ENCODE results near the gene VEGFC. TPM values are rescaled to one million over a fixed set of nuclear protein-coding genes. Genes with fewer than 3 reads are reported as not detected.

VEGFC gene
- total RNA-seq, 1 donor from 2014 or later: 14.2 TPM

GRCh38 chr4:176800891-176801534, 8.3 kb upstream of the VEGFC start:
- H3K4me3 ChIP-seq: no peak overlapping the region
- no peak overlapping the region for H3K27ac ChIP-seq
- no peaks in the 10 kb centered on the region for H3K4me1 ChIP-seq
- no peaks in the 10 kb centered on the region for H3K27me3 ChIP-seq
- intact Hi-C loops (cut with DNase I): no loop called here
- no peaks in the 10 kb centered on the region for H3K9me3 ChIP-seq
- TF ChIP-seq, protein P1, sequence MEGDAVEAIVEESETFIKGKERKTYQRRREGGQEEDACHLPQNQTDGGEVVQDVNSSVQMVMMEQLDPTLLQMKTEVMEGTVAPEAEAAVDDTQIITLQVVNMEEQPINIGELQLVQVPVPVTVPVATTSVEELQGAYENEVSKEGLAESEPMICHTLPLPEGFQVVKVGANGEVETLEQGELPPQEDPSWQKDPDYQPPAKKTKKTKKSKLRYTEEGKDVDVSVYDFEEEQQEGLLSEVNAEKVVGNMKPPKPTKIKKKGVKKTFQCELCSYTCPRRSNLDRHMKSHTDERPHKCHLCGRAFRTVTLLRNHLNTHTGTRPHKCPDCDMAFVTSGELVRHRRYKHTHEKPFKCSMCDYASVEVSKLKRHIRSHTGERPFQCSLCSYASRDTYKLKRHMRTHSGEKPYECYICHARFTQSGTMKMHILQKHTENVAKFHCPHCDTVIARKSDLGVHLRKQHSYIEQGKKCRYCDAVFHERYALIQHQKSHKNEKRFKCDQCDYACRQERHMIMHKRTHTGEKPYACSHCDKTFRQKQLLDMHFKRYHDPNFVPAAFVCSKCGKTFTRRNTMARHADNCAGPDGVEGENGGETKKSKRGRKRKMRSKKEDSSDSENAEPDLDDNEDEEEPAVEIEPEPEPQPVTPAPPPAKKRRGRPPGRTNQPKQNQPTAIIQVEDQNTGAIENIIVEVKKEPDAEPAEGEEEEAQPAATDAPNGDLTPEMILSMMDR (IDR thresholded peaks at IDR 0.05): no peak
- TF ChIP-seq POLR2AphosphoS5 (IDR thresholded peaks at IDR 0.05; ENCODE audit: insufficient read depth in 1 of 2, low read depth in 1 of 2) (no peak), POLR2A (IDR thresholded peaks at IDR 0.05) (no peak)
- H3K36me3 ChIP-seq: no peaks in the 10 kb centered on the region
- DNase-seq (ENCODE audit: extremely low spot score in 2 of 2): no peak

- no peak for TF ChIP-seq POLR2A (IDR thresholded peaks at IDR 0.05)
- TF ChIP-seq POLR2AphosphoS5 (IDR thresholded peaks at IDR 0.05; ENCODE audit: insufficient read depth in 1 of 2, low read depth in 1 of 2): no peak
- TF ChIP-seq, protein P1 (IDR thresholded peaks at IDR 0.05): no peak
- H3K9me3 ChIP-seq: no peaks in the 10 kb centered on the region
- H3K4me3 ChIP-seq: no peak overlapping the region
- H3K36me3 ChIP-seq: no peaks in the 10 kb centered on the region
- H3K27me3 ChIP-seq: no peaks in the 10 kb centered on the region
- no peak overlapping the region for H3K27ac ChIP-seq
- H3K4me1 ChIP-seq: no peaks in the 10 kb centered on the region
- no peak for DNase-seq (ENCODE audit: extremely low spot score in 2 of 2)
- intact Hi-C loops (cut with DNase I): no loop called here
These were observed 6.9 kb upstream of the VEGFC start for GRCh38 chr4:176799653-176800052.

GRCh38 chr4:176798540-176798939, 5.8 kb upstream of the VEGFC start:
- Histone ChIP-seq H3K27me3 (no peaks in the 10 kb centered on the region), H3K4me3 (no peak overlapping the region), H3K36me3 (no peaks in the 10 kb centered on the region), H3K27ac (no peak overlapping the region), H3K4me1 (peaks cover 1% of the 10 kb centered on the region), H3K9me3 (no peaks in the 10 kb centered on the region)
- intact Hi-C loops (cut with DNase I): no loop called here
- TF ChIP-seq POLR2A (IDR thresholded peaks at IDR 0.05): no peak
- TF ChIP-seq, protein P1 (IDR thresholded peaks at IDR 0.05): no peak
- no peak for DNase-seq (ENCODE audit: extremely low spot score in 2 of 2)

GRCh38 chr4:176795441-176795840, 2.7 kb upstream of the VEGFC start:
- Histone ChIP-seq H3K27me3 (no peaks in the 10 kb centered on the region), H3K4me3 (no peak overlapping the region), H3K36me3 (no peaks in the 10 kb centered on the region), H3K4me1 (peaks cover 8% of the 10 kb centered on the region), H3K9me3 (no peaks in the 10 kb centered on the region), H3K27ac (no peak overlapping the region)
- DNase-seq (ENCODE audit: extremely low spot score in 2 of 2): no peak
- intact Hi-C loops (cut with DNase I): no loop called here
- no peak for TF ChIP-seq POLR2A (IDR thresholded peaks at IDR 0.05)
- TF ChIP-seq, protein P1 (IDR thresholded peaks at IDR 0.05): no peak
- no peak for TF ChIP-seq POLR2AphosphoS5 (IDR thresholded peaks at IDR 0.05; ENCODE audit: insufficient read depth in 1 of 2, low read depth in 1 of 2)

DNA sequence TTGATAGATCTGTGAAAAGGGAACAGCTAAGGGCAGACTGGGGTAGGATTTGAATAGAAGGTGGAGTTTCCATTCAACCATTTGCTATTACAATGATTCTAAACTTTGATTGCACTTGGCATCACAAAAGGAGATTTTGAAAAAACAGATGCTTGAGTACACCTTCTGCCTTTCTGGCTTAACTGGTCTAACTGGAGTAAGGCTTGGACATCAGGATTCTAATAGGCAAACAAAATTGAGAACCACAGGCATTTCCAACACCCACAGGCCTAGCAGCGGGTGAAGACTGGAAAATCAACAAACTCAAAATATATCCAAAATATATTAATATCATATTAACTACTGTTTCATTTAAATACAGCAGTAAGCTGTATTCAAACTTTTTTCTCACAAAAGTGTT, 1.9 kb upstream of the VEGFC start:
- Histone ChIP-seq H3K27ac (no peak overlapping the region), H3K9me3 (no peaks in the 10 kb centered on the region), H3K4me3 (no peak overlapping the region), H3K4me1 (peaks cover 8% of the 10 kb centered on the region), H3K27me3 (no peaks in the 10 kb centered on the region), H3K36me3 (no peaks in the 10 kb centered on the region)
- no peak for DNase-seq (ENCODE audit: extremely low spot score in 2 of 2)
- intact Hi-C loops (cut with DNase I): no loop called here
- TF ChIP-seq POLR2A (IDR thresholded peaks at IDR 0.05) (no peak), POLR2AphosphoS5 (IDR thresholded peaks at IDR 0.05; ENCODE audit: insufficient read depth in 1 of 2, low read depth in 1 of 2) (no peak)
- TF ChIP-seq, protein P1 (IDR thresholded peaks at IDR 0.05): no peak
